GM12892 (cell line): ENCODE measurements around the gene PADI3.

Source experiments
- DNase-seq: peaks from one replicate; pipeline ENCODE4 v3.0.0; 2011; ENCODE audit not compliant: insufficient read length
- FAIRE-seq: peaks from 2 replicates; lab custom pipeline; 2011; peaks lifted over from hg19 to GRCh38; lab: Jason Lieb, UNC
- POLR2A ChIP-seq: IDR thresholded peaks from 2 replicates; pipeline ENCODE4 v1.6.1; 2011; ENCODE audit warnings: low read depth, low read length, control low read depth
- POLR2AphosphoS5 ChIP-seq: IDR thresholded peaks from 2 replicates; pipeline ENCODE4 v1.6.1; 2011; ENCODE audit warnings: low read depth, low read length, control low read depth
- TAF1 ChIP-seq: IDR thresholded peaks from 2 replicates; pipeline ENCODE4 v1.6.1; 2011; ENCODE audit warnings: low read depth, mild to moderate bottlenecking, control low read depth, low read length, borderline replicate concordance

Gene PADI3

GRCh38 chr1:17218939-17219338, 30.0 kb upstream of the PADI3 start:
- TF ChIP-seq TAF1 (no peak), POLR2AphosphoS5 (no peak), POLR2A (no peak)
- DNase-seq (no peak), FAIRE-seq (no peak)

GRCh38 chr1:17220287-17220686, 28.6 kb upstream of the PADI3 start:
- DNase-seq (no peak), FAIRE-seq (no peak)
- TF ChIP-seq POLR2A: no peak
- TF ChIP-seq TAF1: no peak
- no peak for TF ChIP-seq POLR2AphosphoS5

- DNase-seq: no peak
- TF ChIP-seq POLR2AphosphoS5: no peak
- no peak for TF ChIP-seq POLR2A
- TF ChIP-seq TAF1: no peak
- FAIRE-seq: no peak
These were observed 26.3 kb upstream of the PADI3 start for GRCh38 chr1:17222557-17222956.

- DNase-seq: no peak
- no peak for FAIRE-seq
These were observed 24.5 kb upstream of the PADI3 start for GRCh38 chr1:17224434-17224833.

GRCh38 chr1:17225140-17225539, 23.8 kb upstream of the PADI3 start:
- DNase-seq: no peak

More at GRCh38 chr1:17224434-17224833, 24.5 kb upstream of the PADI3 start:
- no peak for TF ChIP-seq POLR2A
- TF ChIP-seq POLR2AphosphoS5: no peak
- no peak for TF ChIP-seq TAF1

GRCh38 chr1:17227358-17227915, 21.5 kb upstream of the PADI3 start:
- DNase-seq (no peak), FAIRE-seq (no peak)
- TF ChIP-seq POLR2AphosphoS5: no peak
- TF ChIP-seq POLR2A: no peak
- no peak for TF ChIP-seq TAF1

More at GRCh38 chr1:17225140-17225539, 23.8 kb upstream of the PADI3 start:
- TF ChIP-seq TAF1: no peak
- no peak for TF ChIP-seq POLR2A
- TF ChIP-seq POLR2AphosphoS5: no peak
- FAIRE-seq: no peak

GRCh38 chr1:17228619-17229018, 20.3 kb upstream of the PADI3 start:
- TF ChIP-seq POLR2A (no peak), TAF1 (no peak), POLR2AphosphoS5 (no peak)
- FAIRE-seq (no peak), DNase-seq (no peak)

- TF ChIP-seq POLR2AphosphoS5 (no peak), POLR2A (no peak), TAF1 (no peak)
- FAIRE-seq (no peak), DNase-seq (no peak)
These were observed 19.5 kb upstream of the PADI3 start for GRCh38 chr1:17229379-17229778.

- TF ChIP-seq TAF1: no peak
- TF ChIP-seq POLR2A: no peak
- no peak for TF ChIP-seq POLR2AphosphoS5
- FAIRE-seq (no peak), DNase-seq (no peak)
These were observed 18.8 kb upstream of the PADI3 start for GRCh38 chr1:17230106-17230505.

GRCh38 chr1:17230671-17231310, 18.1 kb upstream of the PADI3 start:
- TF ChIP-seq POLR2A (no peak), POLR2AphosphoS5 (no peak), TAF1 (no peak)
- no peak for FAIRE-seq
- no peak for DNase-seq

GRCh38 chr1:17232759-17233661, 15.9 kb upstream of the PADI3 start:
- DNase-seq: no peak
- no peak for FAIRE-seq

More at GRCh38 chr1:17232759-17233661, 15.9 kb upstream of the PADI3 start:
- TF ChIP-seq POLR2AphosphoS5 (no peak), POLR2A (no peak), TAF1 (no peak)
